SK-N-MC (cell line): Measurements from ENCODE around the gene CLDN6.

ENCODE experiments used
- EZH2 ChIP-seq: fragments of 200-600 bp; sonication (generic); IDR thresholded peaks from one replicate; pipeline ENCODE4 v1.6.1; 2017; ENCODE audit warnings: antibody characterized with exemption
- FOXP2 ChIP-seq: optimal IDR thresholded peaks from 2 replicates; pipeline ENCODE3; 2011; ENCODE audit warnings: mild to moderate bottlenecking, moderate library complexity; ENCODE audit not compliant: insufficient read depth; ENCODE audit errors: extremely low read length, control extremely low read depth
- POLR2AphosphoS5 ChIP-seq: IDR thresholded peaks from 2 replicates; pipeline ENCODE4 v1.6.1; 2012; ENCODE audit warnings: mild to moderate bottlenecking, low read depth, low read length, borderline replicate concordance

DNA sequence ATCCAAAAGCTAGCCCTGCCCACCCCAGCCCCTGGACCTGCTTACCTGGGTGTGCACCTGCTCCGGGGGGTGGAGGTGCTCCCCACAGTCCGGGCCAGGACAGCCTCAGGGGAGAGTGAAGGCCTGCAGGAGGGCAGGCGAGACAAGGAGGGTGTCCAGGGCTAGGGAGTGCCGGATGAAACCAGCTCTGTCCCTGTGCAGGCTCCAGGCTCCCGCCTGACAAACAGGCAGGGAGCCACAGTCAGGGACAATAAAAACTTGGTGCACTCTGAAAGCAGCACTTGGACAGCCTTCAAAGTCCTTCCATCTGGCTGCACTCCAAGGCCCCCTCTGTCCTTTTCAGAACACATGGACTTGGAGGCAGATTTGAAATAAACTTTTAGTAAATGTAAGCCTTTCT is 44.9 kb downstream of the CLDN6 start:
- no peak for TF ChIP-seq EZH2
- peak; percentile 43 for TF ChIP-seq POLR2AphosphoS5
- no peak for TF ChIP-seq FOXP2
